ENCODE results near the gene POU5F1. TPM values are rescaled to one million over a fixed set of nuclear protein-coding genes. Genes with fewer than 3 reads are reported as not detected.

The POU5F1 gene
- polyA plus RNA-seq, 2 of the 4 experiments (the other 2 are of a cell fraction): 2.7 to 2.8 TPM

DNA sequence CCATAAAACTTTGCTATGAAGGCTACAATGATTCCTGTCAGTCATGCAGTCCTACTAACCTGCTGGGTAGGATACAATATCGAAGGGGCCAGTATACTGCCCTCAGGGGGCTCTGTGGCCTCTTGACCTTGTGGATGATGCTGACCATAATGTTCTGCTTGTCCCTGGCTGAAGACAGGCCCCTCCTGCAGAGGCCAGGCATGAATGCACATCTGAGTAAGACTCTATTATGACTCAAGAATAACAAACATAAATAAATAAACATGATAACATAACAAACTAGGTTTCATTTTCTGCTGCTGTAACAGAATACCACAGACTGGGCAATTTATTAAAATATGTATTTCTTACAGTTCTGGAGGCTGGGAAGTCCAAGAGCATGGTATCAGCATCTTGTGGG lies 44.0 kb upstream of the POU5F1 start:
- ATAC-seq (0 out of 6 replicates have a peak, but pooled peaks of 1 of the 2 experiments have one; percentile 19), FAIRE-seq (no peak), DNase-seq (ENCODE audit: low read depth in 1 of 2, low spot score in 1 of 2) (no peak)
- ChIA-PET POLR2A (no interaction called here), CTCF (no interaction called here)
- no peaks in the 10 kb centered on the region for H3K4me1 ChIP-seq
- WGBS (ENCODE audit: missing lambda C conversion rate): 25% methylated on average over 1 of the region's 1 CpG
- peaks cover 7% of the 10 kb centered on the region; the same call in 2 of the 3 replicates for H3K9me3 ChIP-seq
- TF ChIP-seq TP53 (CRISPR knock-in tag; IDR thresholded peaks at IDR 0.05) (no peak), CBX2 (IDR thresholded peaks at IDR 0.05; ENCODE audit: borderline replicate concordance, low read depth) (no peak), HEYL (CRISPR knock-in tag; IDR thresholded peaks at IDR 0.05) (no peak), BHLHE40 (IDR thresholded peaks at IDR 0.05; ENCODE audit: low read depth, low read length) (no peak), NR3C1 (IDR thresholded peaks at IDR 0.05) (no peak), CHD4 (IDR thresholded peaks at IDR 0.05; ENCODE audit: borderline replicate concordance) (no peak), ZSCAN20 (CRISPR knock-in tag; IDR thresholded peaks at IDR 0.05) (no peak), ESRRA (IDR thresholded peaks at IDR 0.05; ENCODE audit: borderline replicate concordance, low read length) (no peak), FOSL2 (IDR thresholded peaks at IDR 0.05) (no peak), FOSL2 (CRISPR knock-in tag; IDR thresholded peaks at IDR 0.05) (no peak), NFE2L2 (conservative IDR thresholded peaks at IDR 0.05; ENCODE audit: low read length) (no peak), JUN (IDR thresholded peaks at IDR 0.05) (no peak)
- TF ChIP-seq, protein P1, sequence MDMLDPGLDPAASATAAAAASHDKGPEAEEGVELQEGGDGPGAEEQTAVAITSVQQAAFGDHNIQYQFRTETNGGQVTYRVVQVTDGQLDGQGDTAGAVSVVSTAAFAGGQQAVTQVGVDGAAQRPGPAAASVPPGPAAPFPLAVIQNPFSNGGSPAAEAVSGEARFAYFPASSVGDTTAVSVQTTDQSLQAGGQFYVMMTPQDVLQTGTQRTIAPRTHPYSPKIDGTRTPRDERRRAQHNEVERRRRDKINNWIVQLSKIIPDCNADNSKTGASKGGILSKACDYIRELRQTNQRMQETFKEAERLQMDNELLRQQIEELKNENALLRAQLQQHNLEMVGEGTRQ (IDR thresholded peaks at IDR 0.05): no peak
- TF ChIP-seq, protein P2, sequence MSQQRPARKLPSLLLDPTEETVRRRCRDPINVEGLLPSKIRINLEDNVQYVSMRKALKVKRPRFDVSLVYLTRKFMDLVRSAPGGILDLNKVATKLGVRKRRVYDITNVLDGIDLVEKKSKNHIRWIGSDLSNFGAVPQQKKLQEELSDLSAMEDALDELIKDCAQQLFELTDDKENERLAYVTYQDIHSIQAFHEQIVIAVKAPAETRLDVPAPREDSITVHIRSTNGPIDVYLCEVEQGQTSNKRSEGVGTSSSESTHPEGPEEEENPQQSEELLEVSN (IDR thresholded peaks at IDR 0.05; ENCODE audit: borderline replicate concordance, low read depth): no peak
- TF ChIP-seq, protein P3, sequence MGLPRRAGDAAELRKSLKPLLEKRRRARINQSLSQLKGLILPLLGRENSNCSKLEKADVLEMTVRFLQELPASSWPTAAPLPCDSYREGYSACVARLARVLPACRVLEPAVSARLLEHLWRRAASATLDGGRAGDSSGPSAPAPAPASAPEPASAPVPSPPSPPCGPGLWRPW (IDR thresholded peaks at IDR 0.05): no peak
- no peak overlapping the region for H3K27ac ChIP-seq
- no peak overlapping the region for H3K4me2 ChIP-seq
- no peak overlapping the region for H3K4me3 ChIP-seq

DNA sequence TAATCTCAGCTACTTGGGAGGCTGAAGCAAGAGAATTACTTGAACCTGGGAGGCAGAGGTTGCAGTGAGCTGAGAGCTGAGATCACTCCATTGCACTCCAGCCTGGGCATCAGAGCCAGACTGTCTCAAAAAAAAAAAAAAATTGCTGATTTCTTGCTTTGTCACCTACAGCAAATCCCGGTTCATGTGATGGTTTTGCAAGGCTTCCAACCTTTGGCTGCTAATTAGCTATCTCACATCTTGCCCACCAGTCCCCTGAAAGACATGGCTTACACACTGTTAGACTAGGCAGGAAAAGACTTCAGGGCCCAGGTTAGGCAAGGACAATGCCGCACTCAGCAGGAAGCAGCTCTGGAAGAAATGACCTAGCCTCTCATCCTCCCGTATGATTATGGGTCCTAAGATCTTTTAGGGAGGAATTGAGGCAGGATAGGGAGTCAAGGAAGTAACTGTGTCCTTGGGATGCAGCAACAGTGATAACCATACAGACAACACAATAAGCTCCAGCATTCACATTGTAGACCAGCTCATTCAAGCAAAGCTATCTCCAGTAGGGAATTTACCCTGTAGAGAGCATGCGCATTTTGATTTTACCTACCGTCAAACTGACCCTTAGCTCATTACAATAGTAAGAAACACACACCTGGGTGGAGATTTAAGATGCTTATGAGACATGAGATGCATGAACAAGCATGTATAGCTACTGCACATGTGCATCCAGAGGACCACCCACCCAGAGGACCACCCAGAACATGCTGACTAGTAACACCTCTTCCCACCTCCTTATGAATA lies 40.5 kb upstream of the POU5F1 start:
- FAIRE-seq (no peak), DNase-seq (ENCODE audit: low read depth in 1 of 2, low spot score in 1 of 2) (no peak), ATAC-seq (no peak)
- Histone ChIP-seq H3K4me3 (no peak overlapping the region), H3K4me1 (no peaks in the 10 kb centered on the region), H3K27ac (no peak overlapping the region), H3K9me3 (0 out of 3 replicates have a peak, but pooled peaks cover under 1% of the 10 kb centered on the region), H3K4me2 (no peak overlapping the region)
- TF ChIP-seq CBX2 (IDR thresholded peaks at IDR 0.05; ENCODE audit: borderline replicate concordance, low read depth) (no peak), EP300 (IDR thresholded peaks at IDR 0.05) (no peak), RFX5 (IDR thresholded peaks at IDR 0.05) (no peak), NR3C1 (IDR thresholded peaks at IDR 0.05) (no peak), POLR2A (IDR thresholded peaks at IDR 0.05; ENCODE audit: low read length) (no peak), RARB (CRISPR knock-in tag; IDR thresholded peaks at IDR 0.05) (no peak), TFCP2L1 (CRISPR knock-in tag; IDR thresholded peaks at IDR 0.05) (no peak), ZFP36 (IDR thresholded peaks at IDR 0.05; ENCODE audit: borderline replicate concordance, partially characterized antibody) (no peak), RAD21 (conservative IDR thresholded peaks at IDR 0.05 in 1 of 2, IDR thresholded peaks at IDR 0.05 in 1 of 2) (no peak), KDM5A (IDR thresholded peaks at IDR 0.05) (no peak), HOXB5 (CRISPR knock-in tag; IDR thresholded peaks at IDR 0.05) (no peak), TP53 (CRISPR knock-in tag; IDR thresholded peaks at IDR 0.05) (no peak), SREBF2 (IDR thresholded peaks at IDR 0.05) (no peak), SMC3 (IDR thresholded peaks at IDR 0.05) (no peak), CHD2 (IDR thresholded peaks at IDR 0.05; ENCODE audit: low read length, partially characterized antibody) (no peak)
- TF ChIP-seq, protein P4, sequence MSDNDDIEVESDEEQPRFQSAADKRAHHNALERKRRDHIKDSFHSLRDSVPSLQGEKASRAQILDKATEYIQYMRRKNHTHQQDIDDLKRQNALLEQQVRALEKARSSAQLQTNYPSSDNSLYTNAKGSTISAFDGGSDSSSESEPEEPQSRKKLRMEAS (IDR thresholded peaks at IDR 0.05): no peak
- TF ChIP-seq, protein P5, sequence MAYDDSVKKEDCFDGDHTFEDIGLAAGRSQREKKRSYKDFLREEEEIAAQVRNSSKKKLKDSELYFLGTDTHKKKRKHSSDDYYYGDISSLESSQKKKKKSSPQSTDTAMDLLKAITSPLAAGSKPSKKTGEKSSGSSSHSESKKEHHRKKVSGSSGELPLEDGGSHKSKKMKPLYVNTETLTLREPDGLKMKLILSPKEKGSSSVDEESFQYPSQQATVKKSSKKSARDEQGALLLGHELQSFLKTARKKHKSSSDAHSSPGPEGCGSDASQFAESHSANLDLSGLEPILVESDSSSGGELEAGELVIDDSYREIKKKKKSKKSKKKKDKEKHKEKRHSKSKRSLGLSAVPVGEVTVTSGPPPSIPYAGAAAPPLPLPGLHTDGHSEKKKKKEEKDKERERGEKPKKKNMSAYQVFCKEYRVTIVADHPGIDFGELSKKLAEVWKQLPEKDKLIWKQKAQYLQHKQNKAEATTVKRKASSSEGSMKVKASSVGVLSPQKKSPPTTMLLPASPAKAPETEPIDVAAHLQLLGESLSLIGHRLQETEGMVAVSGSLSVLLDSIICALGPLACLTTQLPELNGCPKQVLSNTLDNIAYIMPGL (CRISPR knock-in tag; IDR thresholded peaks at IDR 0.05; ENCODE audit: borderline replicate concordance): no peak
- POLR2A ChIA-PET: no interaction called here
- CTCF ChIA-PET: interaction anchor here (1.0 to 2.1 kb wide), 4 partner anchors 13 to 156 kb away, joined by 3 to 8 read pairs (median 5); no protein-coding TSS in a partner anchor
- WGBS (ENCODE audit: missing lambda C conversion rate): 64% methylated on average over 5 of the region's 5 CpGs
